Upper lobe of left lung (tissue), 6 donors: ENCODE measurements around the gene LPCAT3. TPM values are rescaled to one million over a fixed set of nuclear protein-coding genes. Genes with fewer than 3 reads are reported as not detected.
"Not testable (repeated sequence)": the region's sequence is repeated elsewhere in the genome, so short reads cannot be mapped to it uniquely, and the experiment has no call there.

ENCODE experiments used
- ATAC-seq, 2 donors: fragments of 200-7000 bp; cut with Tn5 transposase; one replicate each; pipeline ENCODE4 v1.9.1; 2022; ENCODE audit warnings: mild to moderate bottlenecking in 2 of 2, moderate library complexity in 2 of 2; ENCODE audit not compliant: low FRiP score in 2 of 2
- DNase-seq, 2 donors: peaks; one replicate each; pipeline ENCODE4 v3.0.0-alpha.2; 2019 to 2020
- H3K27ac ChIP-seq, 4 donors: fragments of 200-600 bp; sonication (generic); one replicate each; pipeline ENCODE4 v1.5.1; 2016 to 2019
- H3K27me3 ChIP-seq, 4 donors: fragments of 200-600 bp; sonication (generic); one replicate each; pipeline ENCODE4 v1.5.1; 2017 to 2019
- H3K36me3 ChIP-seq, 4 donors: fragments of 200-600 bp; sonication (generic); one replicate each; pipeline ENCODE4 v1.5.1; 2016 to 2019
- H3K4me1 ChIP-seq, 4 donors: fragments of 200-600 bp; sonication (generic); one replicate each; pipeline ENCODE4 v1.5.1; 2018 to 2019
- H3K4me3 ChIP-seq, 4 donors: fragments of 200-600 bp; sonication (generic); one replicate each; pipeline ENCODE4 v1.5.1; 2017 to 2019; ENCODE audit warnings: mild to moderate bottlenecking in 2 of 4, moderate library complexity in 1 of 4
- H3K9me3 ChIP-seq, 4 donors: fragments of 200-600 bp; sonication (generic); one replicate each; pipeline ENCODE4 v1.5.1; 2018 to 2019
- EP300 ChIP-seq, 4 donors: sonication (generic); formaldehyde crosslinking; IDR thresholded peaks; one replicate each; pipeline ENCODE4 v1.5.1; 2017; ENCODE audit warnings: antibody characterized with exemption in 4 of 4, control low read depth in 2 of 4
- POLR2A ChIP-seq, 4 donors: fragments of 450-650 bp; IDR thresholded peaks; one replicate each; pipeline ENCODE4 v1.5.1; 2016 to 2017; ENCODE audit warnings: antibody characterized with exemption in 4 of 4, mild to moderate bottlenecking in 2 of 4
- POLR2AphosphoS5 ChIP-seq, 2 donors: sonication (generic); formaldehyde crosslinking; IDR thresholded peaks; one replicate each; pipeline ENCODE4 v1.5.1; 2017; ENCODE audit warnings: antibody characterized with exemption in 2 of 2
- WGBS, 2 donors: methylation state at CpG; one replicate each; pipeline ENCODE4 v1.1.5; 2017 to 2018; 5-methylcytosine and 5-hydroxymethylcytosine counted together
- total RNA-seq, 6 donors: library from RNA; depleted of rRNA in 4 of 6; stranded (reverse); fragments of >200 nt in 4 of 6; gene quantifications; one replicate each; pipeline versions ENCODE4 v1.1.0 to v1.2.1, GENCODE V29; 2016 to 2021
- TF ChIP-seq, protein P1 (sequence below), 6 experiments: fragments of 450-650 bp in 4 of 6; fragments of 200-600 bp in 2 of 6; sonication (generic) in 2 of 6; IDR thresholded peaks; one replicate each; pipeline ENCODE4 v1.5.1; 2016 to 2019; ENCODE audit warnings: antibody characterized with exemption in 6 of 6
- donor health status: DM: no; HTN: no; CAD: no; lungs with moderate emphysema.
- donor health status: DM: no; HTN: yes; CAD: no; lungs with severe emphysema.

Gene LPCAT3
- total RNA-seq, 6 donors from 2014 or later, result 56.3 to 110 (median 84.1) TPM

DNA sequence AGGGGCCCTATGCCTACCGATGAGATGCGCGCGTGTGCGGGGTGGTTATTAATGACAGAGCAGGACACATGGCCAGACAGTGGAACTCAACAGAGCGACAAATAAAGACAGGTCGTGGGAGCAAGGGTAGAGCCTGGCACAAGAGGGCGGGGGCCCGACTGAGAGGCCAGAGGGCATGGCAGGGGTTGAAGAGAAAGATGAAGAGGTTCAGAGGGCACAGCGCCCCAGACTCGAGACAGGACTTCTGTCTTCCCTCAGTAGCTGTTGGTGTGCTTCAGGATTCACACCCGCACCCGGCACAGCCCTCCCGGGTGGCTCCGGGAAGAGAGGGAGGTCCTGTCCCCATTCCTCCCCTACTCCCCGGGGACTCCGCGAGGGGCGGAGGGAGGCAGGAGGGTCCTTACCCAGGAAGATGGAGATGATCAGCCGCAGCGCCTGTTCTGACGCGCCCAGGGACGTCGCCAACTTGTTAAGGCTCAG is 366 bp downstream of the LPCAT3 start:
- WGBS, 2 donors, result 1 to 2% methylated on average over 11 to 15 of the region's 25 CpGs
- H3K4me3 ChIP-seq, result peak overlapping the region; percentile 53 to 97 (median 86)
- peak in 1 of 2 donors; percentile 24 for DNase-seq
- peaks cover 0 to 17% (median 6%) of the 10 kb centered on the region in 4 donors for H3K36me3 ChIP-seq
- TF ChIP-seq POLR2AphosphoS5 (IDR thresholded peaks at IDR 0.05) (no peak), POLR2A (IDR thresholded peaks at IDR 0.05) (no peak), EP300 (IDR thresholded peaks at IDR 0.05) (no peak)
- TF ChIP-seq, protein P1, sequence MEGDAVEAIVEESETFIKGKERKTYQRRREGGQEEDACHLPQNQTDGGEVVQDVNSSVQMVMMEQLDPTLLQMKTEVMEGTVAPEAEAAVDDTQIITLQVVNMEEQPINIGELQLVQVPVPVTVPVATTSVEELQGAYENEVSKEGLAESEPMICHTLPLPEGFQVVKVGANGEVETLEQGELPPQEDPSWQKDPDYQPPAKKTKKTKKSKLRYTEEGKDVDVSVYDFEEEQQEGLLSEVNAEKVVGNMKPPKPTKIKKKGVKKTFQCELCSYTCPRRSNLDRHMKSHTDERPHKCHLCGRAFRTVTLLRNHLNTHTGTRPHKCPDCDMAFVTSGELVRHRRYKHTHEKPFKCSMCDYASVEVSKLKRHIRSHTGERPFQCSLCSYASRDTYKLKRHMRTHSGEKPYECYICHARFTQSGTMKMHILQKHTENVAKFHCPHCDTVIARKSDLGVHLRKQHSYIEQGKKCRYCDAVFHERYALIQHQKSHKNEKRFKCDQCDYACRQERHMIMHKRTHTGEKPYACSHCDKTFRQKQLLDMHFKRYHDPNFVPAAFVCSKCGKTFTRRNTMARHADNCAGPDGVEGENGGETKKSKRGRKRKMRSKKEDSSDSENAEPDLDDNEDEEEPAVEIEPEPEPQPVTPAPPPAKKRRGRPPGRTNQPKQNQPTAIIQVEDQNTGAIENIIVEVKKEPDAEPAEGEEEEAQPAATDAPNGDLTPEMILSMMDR (IDR thresholded peaks at IDR 0.05), result peak in 1 of 6 experiments; percentile 4
- peaks cover 23 to 40% (median 30%) of the 10 kb centered on the region in 4 donors for H3K4me1 ChIP-seq
- ATAC-seq, result peak; percentile 23 to 63
- H3K9me3 ChIP-seq, result no peaks in the 10 kb centered on the region
- no peaks in the 10 kb centered on the region for H3K27me3 ChIP-seq
- peak overlapping the region; percentile 91 to 98 (median 92) for H3K27ac ChIP-seq

DNA sequence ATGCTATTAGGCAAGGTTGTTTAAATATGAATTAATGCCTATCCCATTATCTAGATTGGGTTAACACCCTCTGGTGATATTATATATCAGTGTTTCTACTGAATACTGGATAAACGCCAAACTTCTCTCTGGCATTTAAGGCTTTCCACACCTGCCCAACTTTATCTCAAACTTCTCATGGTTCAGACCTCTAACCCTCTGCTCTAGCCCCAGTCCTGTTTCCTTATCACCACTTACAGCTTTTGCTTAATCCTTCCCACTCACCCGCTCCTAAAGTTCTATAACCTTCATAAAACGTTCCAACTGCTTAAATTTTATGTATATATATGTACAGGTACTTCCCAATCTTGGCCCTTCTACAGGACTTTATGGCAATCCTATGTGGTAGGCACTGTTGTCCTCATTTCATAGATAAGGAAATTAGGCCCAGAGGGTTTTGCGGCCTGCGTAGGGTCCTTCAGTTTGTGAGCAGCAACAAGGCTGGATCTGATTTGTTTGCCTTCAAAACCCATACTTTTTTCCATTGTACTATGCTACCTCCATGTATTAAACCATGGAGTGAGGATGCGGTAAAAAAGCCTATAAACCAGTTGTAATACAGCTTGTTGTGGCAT is 1.2 kb downstream of the LPCAT3 start:
- H3K27ac ChIP-seq, result peak overlapping the region; percentile 91 to 98 (median 92)
- H3K4me1 ChIP-seq, result peaks cover 23 to 44% (median 30%) of the 10 kb centered on the region in 4 donors
- H3K9me3 ChIP-seq, result no peaks in the 10 kb centered on the region
- peak overlapping the region in 3 of 4 donors; percentile 83 to 97 (median 88) for H3K4me3 ChIP-seq
- TF ChIP-seq POLR2AphosphoS5 (IDR thresholded peaks at IDR 0.05) (no peak), POLR2A (IDR thresholded peaks at IDR 0.05) (no peak), EP300 (IDR thresholded peaks at IDR 0.05) (no peak)
- TF ChIP-seq, protein P1 (IDR thresholded peaks at IDR 0.05), result no peak
- ATAC-seq, result no peak
- H3K36me3 ChIP-seq, result peaks cover 0 to 21% (median 7%) of the 10 kb centered on the region in 4 donors
- WGBS, 2 donors, result 60 to 63% methylated on average over 6 of the region's 6 CpGs
- no peaks in the 10 kb centered on the region for H3K27me3 ChIP-seq
- DNase-seq, result no peak

DNA sequence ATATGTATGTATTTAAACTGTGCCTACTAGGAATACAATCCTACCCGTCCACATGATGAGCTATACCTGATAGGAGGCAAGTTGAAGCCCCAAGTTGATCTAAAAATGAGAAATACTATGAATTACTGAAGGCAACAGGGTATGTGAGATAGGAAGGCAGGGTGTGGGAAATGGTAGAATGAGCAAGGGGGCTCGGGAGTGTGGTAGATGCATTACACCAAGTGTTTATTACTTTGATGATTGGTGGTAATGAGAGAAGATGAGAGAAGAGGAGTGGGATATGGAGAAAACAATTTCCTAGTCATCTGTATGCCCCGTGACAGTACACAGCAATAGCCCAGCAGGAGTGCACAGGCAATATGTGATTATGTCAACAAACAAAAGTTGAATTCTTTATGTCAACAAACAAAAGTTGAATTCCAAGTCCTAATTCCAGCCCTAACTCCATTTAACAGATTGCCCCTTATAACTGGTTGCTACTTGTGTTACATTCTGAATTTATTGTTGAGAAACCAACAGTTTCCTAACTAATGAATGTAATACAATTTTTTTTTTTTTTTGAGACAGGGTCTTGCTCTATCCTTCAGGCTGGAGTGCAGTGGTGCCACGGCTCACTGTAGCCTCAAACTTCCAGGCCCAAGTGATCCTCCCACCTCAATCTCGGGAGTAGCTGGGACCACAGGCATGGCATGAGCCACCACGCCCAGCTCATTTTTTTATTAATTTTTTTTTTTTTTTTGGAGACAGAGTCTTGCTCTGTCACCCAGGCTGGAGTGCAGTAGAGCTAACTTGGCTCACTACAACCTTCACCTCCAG is 2.5 kb downstream of the LPCAT3 start:
- H3K4me1 ChIP-seq, result peaks cover 23 to 44% (median 30%) of the 10 kb centered on the region in 4 donors
- H3K27me3 ChIP-seq, result no peaks in the 10 kb centered on the region

DNA sequence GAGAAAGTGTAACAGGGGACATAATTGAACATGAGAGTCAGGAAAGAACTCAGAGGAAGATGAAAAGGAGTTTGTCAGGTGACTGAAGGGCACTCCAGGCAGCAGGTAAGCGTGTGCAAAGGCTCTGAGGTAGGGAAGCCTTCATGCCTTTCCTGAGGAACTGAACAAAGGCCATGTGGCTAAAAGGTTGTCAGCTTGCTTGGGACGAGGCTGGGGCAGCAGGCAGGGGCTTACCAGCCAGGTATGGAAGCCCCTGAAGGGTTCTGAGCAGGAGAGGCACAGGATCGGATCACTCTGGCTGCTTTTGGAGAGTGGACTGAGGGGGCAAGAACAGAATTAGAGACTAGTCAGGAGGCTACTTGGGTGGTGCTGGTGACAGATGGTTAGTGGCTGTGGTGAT is 5.2 kb downstream of the LPCAT3 start:
- DNase-seq (no peak), ATAC-seq (no peak)
- WGBS, 2 donors, result 82 to 92% methylated on average over 3 of the region's 3 CpGs
- Histone ChIP-seq H3K27ac (no peak overlapping the region), H3K4me1 (peaks cover 38 to 61% (median 43%) of the 10 kb centered on the region in 4 donors), H3K4me3 (no peak overlapping the region), H3K36me3 (peaks cover 0 to 25% (median 9%) of the 10 kb centered on the region in 4 donors), H3K9me3 (no peaks in the 10 kb centered on the region), H3K27me3 (no peaks in the 10 kb centered on the region)
- TF ChIP-seq POLR2A (IDR thresholded peaks at IDR 0.05), result no peak

More for the DNA sequence above, 2.5 kb downstream of the LPCAT3 start:
- Histone ChIP-seq H3K9me3 (no peaks in the 10 kb centered on the region), H3K36me3 (peaks cover 0 to 21% (median 8%) of the 10 kb centered on the region in 4 donors), H3K27ac (peak overlapping the region in 1 of 4 donors; percentile 40), H3K4me3 (peak overlapping the region in 1 of 4 donors; percentile 88)
- ATAC-seq (no peak), DNase-seq (no peak)
- 54 to 66% methylated on average over 6 of the region's 6 CpGs for WGBS, 2 donors
- TF ChIP-seq, protein P1 (IDR thresholded peaks at IDR 0.05), result no peak
- TF ChIP-seq POLR2A (IDR thresholded peaks at IDR 0.05) (no peak), POLR2AphosphoS5 (IDR thresholded peaks at IDR 0.05) (no peak), EP300 (IDR thresholded peaks at IDR 0.05) (no peak)

DNA sequence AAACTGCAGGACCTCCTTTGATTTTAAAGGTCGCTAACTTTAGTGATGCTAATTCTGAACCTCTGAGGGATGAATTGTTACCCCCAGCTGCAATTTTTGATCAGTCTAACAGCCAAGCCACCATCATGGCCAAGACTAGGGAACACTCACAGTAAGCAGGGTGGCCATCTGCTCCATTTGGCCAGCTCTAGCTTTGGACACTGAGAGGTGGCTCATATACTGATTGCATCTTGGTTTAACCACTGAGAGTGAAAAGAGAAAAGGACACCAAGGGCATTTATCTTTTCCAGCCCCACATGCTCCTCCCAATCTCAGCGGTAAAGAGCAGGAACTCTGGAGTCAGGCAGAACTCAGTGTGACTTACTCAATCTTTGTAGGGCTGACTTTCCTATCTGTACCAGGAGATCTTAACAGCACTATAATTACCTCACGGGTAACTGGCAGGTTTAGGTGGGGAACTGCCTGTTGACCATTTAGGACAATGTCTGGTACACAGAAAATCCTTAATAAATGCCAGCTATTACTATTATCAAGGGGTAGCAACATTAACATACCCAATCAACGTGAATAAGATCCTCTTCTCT is 6.2 kb downstream of the LPCAT3 start:
- H3K4me1 ChIP-seq, result peaks cover 36 to 59% (median 41%) of the 10 kb centered on the region in 4 donors
- 88 to 91% methylated on average over 4 of the region's 4 CpGs for WGBS, 2 donors
- TF ChIP-seq EP300 (IDR thresholded peaks at IDR 0.05) (no peak), POLR2AphosphoS5 (IDR thresholded peaks at IDR 0.05) (no peak), POLR2A (IDR thresholded peaks at IDR 0.05) (no peak)
- TF ChIP-seq, protein P1 (IDR thresholded peaks at IDR 0.05), result no peak
- no peak overlapping the region for H3K4me3 ChIP-seq
- H3K27me3 ChIP-seq, result no peaks in the 10 kb centered on the region
- no peak overlapping the region for H3K27ac ChIP-seq
- H3K36me3 ChIP-seq, result peaks cover 0 to 25% (median 9%) of the 10 kb centered on the region in 4 donors
- no peaks in the 10 kb centered on the region for H3K9me3 ChIP-seq
- DNase-seq, result no peak
- ATAC-seq, result no peak

DNA sequence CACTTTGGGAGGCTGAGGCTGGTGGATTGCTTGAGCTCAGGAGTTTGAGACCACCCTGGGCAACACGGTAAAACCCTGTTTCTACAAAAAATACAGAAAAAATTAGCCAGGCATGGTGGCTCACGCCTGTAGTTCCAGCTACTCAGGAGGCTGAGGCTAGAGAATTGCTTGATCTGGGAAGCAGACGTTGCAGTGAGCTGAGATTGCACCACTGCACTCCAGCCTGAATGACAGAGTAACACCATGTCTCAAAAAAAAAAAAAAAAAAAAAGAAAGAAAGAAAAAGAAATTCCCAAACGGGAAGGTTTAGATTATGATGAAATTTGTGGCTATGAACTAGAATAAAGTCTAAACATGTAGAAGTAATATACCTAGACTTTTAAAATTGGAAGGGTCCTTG is 6.9 kb downstream of the LPCAT3 start:
- WGBS, 2 donors, result 74 to 75% methylated on average over 4 of the region's 4 CpGs
- H3K4me1 ChIP-seq, result peaks cover 29 to 51% (median 34%) of the 10 kb centered on the region in 4 donors

More for the DNA sequence above, 6.9 kb downstream of the LPCAT3 start:
- DNase-seq, H3K27ac ChIP-seq, H3K4me3 ChIP-seq, H3K9me3 ChIP-seq, H3K27me3 ChIP-seq, ATAC-seq: not testable (repeated sequence)
- peaks cover 0 to 27% (median 9%) of the 10 kb centered on the region in 4 donors for H3K36me3 ChIP-seq
